Nephron progenitor cell (in vitro differentiated cells): ENCODE measurements around the gene FAM83C.
A peak's percentile ranks its signal among the peaks of the same experiment; 100 is the strongest.

ENCODE experiments used
- DNase-seq: peaks from one replicate; pipeline ENCODE4 v3.0.0; 2021
- H3K27ac Mint-ChIP-seq: 2 replicates; pipeline ENCODE4 v1.8.0; 2021; ENCODE audit warnings: mild to moderate bottlenecking, moderate library complexity, mixed read lengths
- H3K27me3 Mint-ChIP-seq: 2 replicates; pipeline ENCODE4 v1.8.0; 2021; ENCODE audit warnings: mild to moderate bottlenecking, low read depth, mixed read lengths; ENCODE audit not compliant: poor library complexity
- H3K36me3 Mint-ChIP-seq: 2 replicates; pipeline ENCODE4 v1.8.0; 2021; ENCODE audit warnings: low read depth, mixed read lengths
- H3K4me1 Mint-ChIP-seq: 2 replicates; pipeline ENCODE4 v1.8.0; 2021; ENCODE audit warnings: mixed read lengths
- H3K4me3 Mint-ChIP-seq: 2 replicates; pipeline ENCODE4 v1.8.0; 2021; ENCODE audit warnings: mild to moderate bottlenecking, moderate library complexity, mixed read lengths
- H3K9me3 Mint-ChIP-seq: 2 replicates; pipeline ENCODE4 v1.8.0; 2021; ENCODE audit warnings: mild to moderate bottlenecking, moderate library complexity, mixed read lengths
- TF ChIP-seq, protein P1 (sequence below): fragments of 200-600 bp; sonication (generic); IDR thresholded peaks from 2 replicates; pipeline ENCODE4 v1.5.0; 2021; ENCODE audit warnings: antibody characterized with exemption

Gene FAM83C

DNA sequence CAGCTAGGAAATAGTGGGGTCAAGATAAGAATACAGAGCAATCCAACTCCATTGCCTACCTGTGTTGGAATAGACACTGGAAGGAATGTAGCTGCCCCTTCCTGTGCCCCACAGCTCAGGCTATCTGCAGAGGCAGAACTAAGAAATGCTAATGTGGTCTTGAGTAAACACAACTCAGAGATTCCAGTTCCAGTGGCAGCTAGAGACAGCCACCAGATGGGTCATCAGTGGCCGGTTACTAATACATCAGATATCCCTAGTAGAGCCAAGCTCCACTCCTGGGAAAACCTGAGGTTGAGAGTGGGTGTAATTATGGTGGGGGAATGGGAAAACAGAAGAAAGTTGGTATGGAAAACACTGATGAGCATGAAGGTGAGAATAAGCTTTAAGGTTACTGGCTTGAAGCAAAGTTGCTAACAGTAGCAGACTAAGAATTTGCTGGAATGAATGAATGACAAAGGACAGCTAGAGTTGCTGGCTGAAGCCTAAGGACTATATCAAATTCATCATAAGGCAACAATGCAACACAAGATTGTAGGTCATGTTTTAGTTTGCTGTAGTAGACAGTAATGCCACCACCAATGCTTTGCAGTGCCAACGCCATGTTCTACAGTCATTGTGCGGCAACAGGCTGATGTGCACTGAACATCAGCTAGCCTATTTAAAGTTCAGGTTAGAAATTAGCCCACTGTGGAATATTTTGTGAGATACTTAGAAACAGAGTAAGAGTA, 28.3 kb upstream of the FAM83C start:
- peaks cover 52% of the 10 kb centered on the region for H3K4me1 Mint-ChIP-seq
- TF ChIP-seq, protein P1, sequence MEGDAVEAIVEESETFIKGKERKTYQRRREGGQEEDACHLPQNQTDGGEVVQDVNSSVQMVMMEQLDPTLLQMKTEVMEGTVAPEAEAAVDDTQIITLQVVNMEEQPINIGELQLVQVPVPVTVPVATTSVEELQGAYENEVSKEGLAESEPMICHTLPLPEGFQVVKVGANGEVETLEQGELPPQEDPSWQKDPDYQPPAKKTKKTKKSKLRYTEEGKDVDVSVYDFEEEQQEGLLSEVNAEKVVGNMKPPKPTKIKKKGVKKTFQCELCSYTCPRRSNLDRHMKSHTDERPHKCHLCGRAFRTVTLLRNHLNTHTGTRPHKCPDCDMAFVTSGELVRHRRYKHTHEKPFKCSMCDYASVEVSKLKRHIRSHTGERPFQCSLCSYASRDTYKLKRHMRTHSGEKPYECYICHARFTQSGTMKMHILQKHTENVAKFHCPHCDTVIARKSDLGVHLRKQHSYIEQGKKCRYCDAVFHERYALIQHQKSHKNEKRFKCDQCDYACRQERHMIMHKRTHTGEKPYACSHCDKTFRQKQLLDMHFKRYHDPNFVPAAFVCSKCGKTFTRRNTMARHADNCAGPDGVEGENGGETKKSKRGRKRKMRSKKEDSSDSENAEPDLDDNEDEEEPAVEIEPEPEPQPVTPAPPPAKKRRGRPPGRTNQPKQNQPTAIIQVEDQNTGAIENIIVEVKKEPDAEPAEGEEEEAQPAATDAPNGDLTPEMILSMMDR = no peak
- H3K9me3 Mint-ChIP-seq = no peaks in the 10 kb centered on the region
- H3K36me3 Mint-ChIP-seq = peaks cover 12% of the 10 kb centered on the region
- DNase-seq = no peak
- H3K27me3 Mint-ChIP-seq = no peaks in the 10 kb centered on the region
- H3K4me3 Mint-ChIP-seq = no peak overlapping the region
- peak overlapping the region; percentile 86 for H3K27ac Mint-ChIP-seq

DNA sequence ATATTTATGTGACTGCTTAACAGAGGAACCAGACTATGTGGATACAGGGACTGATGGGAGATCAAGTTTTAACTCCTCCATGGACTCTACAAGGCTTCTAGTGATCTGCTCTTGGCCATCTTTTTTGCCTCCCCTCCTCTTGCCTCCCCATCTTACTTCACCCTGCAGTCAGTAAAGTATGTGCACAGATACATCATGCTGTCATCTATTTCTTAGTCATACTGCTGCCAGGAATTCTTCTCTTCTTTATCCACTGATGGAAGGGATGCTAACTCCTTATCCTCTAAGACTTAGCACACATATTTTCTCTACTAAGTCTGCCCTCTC, 27.6 kb upstream of the FAM83C start:
- no peak overlapping the region for H3K4me3 Mint-ChIP-seq
- TF ChIP-seq, protein P1 = no peak
- H3K27me3 Mint-ChIP-seq = no peaks in the 10 kb centered on the region
- no peaks in the 10 kb centered on the region for H3K9me3 Mint-ChIP-seq
- DNase-seq = no peak
- no peak overlapping the region for H3K27ac Mint-ChIP-seq
- peaks cover 9% of the 10 kb centered on the region for H3K36me3 Mint-ChIP-seq
- peaks cover 52% of the 10 kb centered on the region for H3K4me1 Mint-ChIP-seq

DNA sequence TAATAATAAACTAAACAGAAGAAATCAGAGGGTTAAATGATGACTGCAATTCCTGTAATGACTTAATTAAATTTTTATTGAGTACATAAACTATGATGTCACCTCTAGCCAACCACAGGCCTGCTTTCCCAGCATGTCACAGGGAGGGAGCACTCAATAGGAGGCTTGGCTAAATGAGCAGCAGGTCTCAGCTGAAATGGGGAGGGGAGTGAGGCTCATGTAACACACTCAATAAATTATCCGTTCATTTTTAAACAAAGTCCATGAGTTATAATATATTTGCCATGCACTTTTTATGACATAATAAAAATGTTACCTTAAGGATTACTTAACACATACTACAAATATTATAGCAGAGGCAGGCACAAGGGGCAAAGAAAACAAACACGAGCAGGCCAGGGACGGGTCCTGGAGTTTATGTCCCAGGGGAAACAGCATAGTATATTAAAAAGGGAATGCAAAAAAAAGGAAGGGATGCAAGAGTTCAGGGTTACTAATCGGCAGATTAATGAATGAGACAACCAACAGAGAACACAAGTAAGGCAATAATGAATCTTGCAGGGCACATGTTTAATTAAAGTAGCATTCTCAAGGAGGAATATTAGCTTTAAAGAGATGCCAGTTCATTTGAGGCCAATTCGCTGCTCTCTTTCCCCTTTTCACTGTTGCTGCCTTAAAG, 27.1 kb upstream of the FAM83C start:
- Mint-ChIP-seq H3K27me3 (no peaks in the 10 kb centered on the region), H3K4me3 (peak overlapping the region; percentile 20), H3K9me3 (no peaks in the 10 kb centered on the region), H3K36me3 (peaks cover 11% of the 10 kb centered on the region), H3K27ac (peak overlapping the region; percentile 15), H3K4me1 (peaks cover 56% of the 10 kb centered on the region)
- TF ChIP-seq, protein P1 = no peak
- no peak for DNase-seq

GRCh38 chr20:35318502-35319157, 26.4 kb upstream of the FAM83C start:
- H3K4me3 Mint-ChIP-seq = no peak overlapping the region
- DNase-seq = no peak
- H3K36me3 Mint-ChIP-seq = peaks cover 14% of the 10 kb centered on the region

GRCh38 chr20:35317416-35318210, 25.4 kb upstream of the FAM83C start:
- Mint-ChIP-seq H3K4me1 (peaks cover 56% of the 10 kb centered on the region), H3K9me3 (no peaks in the 10 kb centered on the region), H3K4me3 (no peak overlapping the region), H3K27ac (no peak overlapping the region), H3K36me3 (peaks cover 10% of the 10 kb centered on the region), H3K27me3 (no peaks in the 10 kb centered on the region)
- no peak for DNase-seq
- TF ChIP-seq, protein P1 = no peak

More at GRCh38 chr20:35318502-35319157, 26.4 kb upstream of the FAM83C start:
- H3K27me3 Mint-ChIP-seq = no peaks in the 10 kb centered on the region
- H3K9me3 Mint-ChIP-seq = no peaks in the 10 kb centered on the region
- H3K4me1 Mint-ChIP-seq = peaks cover 56% of the 10 kb centered on the region
- TF ChIP-seq, protein P1 = no peak
- H3K27ac Mint-ChIP-seq = peak overlapping the region; percentile 87
